Measurements from ENCODE around the gene SLC37A1.

The SLC37A1 gene

GRCh38 chr21:42544544-42544943 is 30.9 kb downstream of the SLC37A1 start:
- no peak for TF ChIP-seq CTCF (IDR thresholded peaks at IDR 0.05; ENCODE audit: low read depth, low read length)
- H3K4me3 ChIP-seq (ENCODE audit: low read depth, low read length) = no peak overlapping the region

GRCh38 chr21:42545317-42545716 is 31.7 kb downstream of the SLC37A1 start:
- H3K4me3 ChIP-seq (ENCODE audit: low read depth, low read length) = no peak overlapping the region
- TF ChIP-seq CTCF (IDR thresholded peaks at IDR 0.05; ENCODE audit: low read depth, low read length) = no peak

GRCh38 chr21:42545745-42546144 is 32.1 kb downstream of the SLC37A1 start:
- no peak for TF ChIP-seq CTCF (IDR thresholded peaks at IDR 0.05; ENCODE audit: low read depth, low read length)

GRCh38 chr21:42546433-42546832 is 32.8 kb downstream of the SLC37A1 start:
- no peak for TF ChIP-seq CTCF (IDR thresholded peaks at IDR 0.05; ENCODE audit: low read depth, low read length)

More at GRCh38 chr21:42545745-42546144, 32.1 kb downstream of the SLC37A1 start:
- H3K4me3 ChIP-seq (ENCODE audit: low read depth, low read length) = no peak overlapping the region

GRCh38 chr21:42547001-42547905 is 33.6 kb downstream of the SLC37A1 start:
- H3K4me3 ChIP-seq (ENCODE audit: low read depth, low read length) = no peak overlapping the region
- no peak for TF ChIP-seq CTCF (IDR thresholded peaks at IDR 0.05; ENCODE audit: low read depth, low read length)

More at GRCh38 chr21:42546433-42546832, 32.8 kb downstream of the SLC37A1 start:
- no peak overlapping the region for H3K4me3 ChIP-seq (ENCODE audit: low read depth, low read length)

GRCh38 chr21:42547906-42548365 is 34.3 kb downstream of the SLC37A1 start:
- TF ChIP-seq CTCF (IDR thresholded peaks at IDR 0.05; ENCODE audit: low read depth, low read length) = no peak
- no peak overlapping the region for H3K4me3 ChIP-seq (ENCODE audit: low read depth, low read length)

- H3K4me3 ChIP-seq (ENCODE audit: low read depth, low read length) = no peak overlapping the region
- no peak for TF ChIP-seq CTCF (IDR thresholded peaks at IDR 0.05; ENCODE audit: low read depth, low read length)
These were observed 35.2 kb downstream of the SLC37A1 start for GRCh38 chr21:42548687-42549406.
